ENCODE data around the gene BAZ1B.

- no peak for TF ChIP-seq CTCF (IDR thresholded peaks at IDR 0.05; ENCODE audit: insufficient read depth, low read length, poor library complexity, severe bottlenecking)
- no peak for TF ChIP-seq EZH2phosphoT487 (conservative IDR thresholded peaks at IDR 0.05; ENCODE audit: low read length)
These were observed 14.5 kb downstream of the BAZ1B start for GRCh38 chr7:73507556-73507955.

All from SU-DHL-6 (cell line).